ENCODE data around the gene ZNF792.

- TF ChIP-seq CTCF (conservative IDR thresholded peaks at IDR 0.05 in 1 of 2, IDR thresholded peaks at IDR 0.05 in 1 of 2; ENCODE audit: extremely low read depth in 1 of 2, insufficient read depth in 1 of 2, low read depth in 1 of 2, low read length in 2 of 2): no peak
- no peak for TF ChIP-seq EZH2 (IDR thresholded peaks at IDR 0.05; ENCODE audit: borderline replicate concordance, low read length)
These were observed 41.4 kb upstream of the ZNF792 start for GRCh38 chr19:35005256-35005977.
